A549 (cell line): ENCODE measurements around the gene TRAF3. TPM values are rescaled to one million over a fixed set of nuclear protein-coding genes. Genes with fewer than 3 reads are reported as not detected.

Experiments used
- ATAC-seq, 2 experiments: fragments of 200-7000 bp in 1 of 2; fragments of >200 bp in 1 of 2; cut with Nextera tagmentation in 1 of 2; cut with Tn5 transposase in 1 of 2; 3 replicates each; pipeline versions ENCODE4 v1.8.0 to v1.9.1; 2018 to 2020; ENCODE audit warnings: mild to moderate bottlenecking in 1 of 2, moderate library complexity in 1 of 2
- CTCF ChIA-PET: fragments of 300-600 bp; sonication (Branson Sonifier 250); formaldehyde crosslinking; extraction: SDS; loops from one replicate; lab custom pipeline; 2021; ENCODE audit warnings: antibody characterized with exemption, inconsistent platforms; lab: Yijun Ruan, JAX
- POLR2A ChIA-PET: fragments of 350-600 bp; formaldehyde crosslinking; extraction: SDS; loops from one replicate; lab custom pipeline; 2021; ENCODE audit warnings: antibody characterized with exemption, inconsistent platforms; lab: Yijun Ruan, JAX
- DNase-seq, 2 experiments: peaks; one replicate each; pipeline versions ENCODE4 v3.0.0 to v3.0.0-alpha.2; 2011 to 2016; ENCODE audit warnings: low read depth in 1 of 2, low spot score in 1 of 2
- FAIRE-seq: peaks from 2 replicates; lab custom pipeline; 2011; peaks lifted over from hg19 to GRCh38; lab: Jason Lieb, UNC
- H3K27ac ChIP-seq, 2 experiments: fragments of >200 bp; sonication (Bioruptor Twin); formaldehyde crosslinking; 3 replicates each; pipeline ENCODE4 v1.5.1; 2016 to 2017
- H3K4me1 ChIP-seq: fragments of >200 bp; sonication (Bioruptor Twin); formaldehyde crosslinking; 3 replicates; pipeline ENCODE4 v1.6.1; 2016
- H3K4me2 ChIP-seq: fragments of >200 bp; sonication (Bioruptor Twin); formaldehyde crosslinking; 3 replicates; pipeline ENCODE4 v1.6.1; 2016
- H3K4me3 ChIP-seq: fragments of >200 bp; sonication (Bioruptor Twin); formaldehyde crosslinking; 3 replicates; pipeline ENCODE4 v1.5.1; 2016
- H3K9me3 ChIP-seq: fragments of >200 bp; sonication (Bioruptor Twin); formaldehyde crosslinking; 3 replicates; pipeline ENCODE4 v1.6.1; 2016
- BCL3 ChIP-seq: fragments of >200 bp; sonication (Bioruptor Twin); formaldehyde crosslinking; IDR thresholded peaks from 3 replicates; pipeline ENCODE4 v1.6.1; 2016
- BHLHE40 ChIP-seq: IDR thresholded peaks from 2 replicates; pipeline ENCODE4 v1.6.1; 2012; ENCODE audit warnings: low read depth, low read length, inconsistent platforms
- CBX8 ChIP-seq: fragments of 200-600 bp; sonication (generic); IDR thresholded peaks from 2 replicates; pipeline ENCODE4 v1.6.1; 2016
- EHF ChIP-seq: fragments of 250-450 bp; sonication (Bioruptor Pico); IDR thresholded peaks from 2 replicates; pipeline ENCODE4 v1.5.0; 2020; ENCODE audit warnings: mild to moderate bottlenecking
- EP300 ChIP-seq, 2 experiments: fragments of >200 bp; sonication (Bioruptor Twin); formaldehyde crosslinking; IDR thresholded peaks; 2 replicates in 1 of 2; 3 replicates in 1 of 2; pipeline ENCODE4 v1.6.1; 2016 to 2017
- FOSL2 ChIP-seq, 2 experiments: fragments of 450-650 bp in 1 of 2; fragments of >200 bp in 1 of 2; sonication (Bioruptor Twin) in 1 of 2; formaldehyde crosslinking; IDR thresholded peaks; 2 replicates each; pipeline versions ENCODE4 v1.5.0 to v1.6.1; 2016 to 2020; ENCODE audit warnings: mild to moderate bottlenecking in 1 of 2, moderate library complexity in 1 of 2
- FOXS1 ChIP-seq: fragments of 250-450 bp; sonication (Bioruptor Pico); IDR thresholded peaks from 2 replicates; pipeline ENCODE4 v1.5.0; 2020; ENCODE audit warnings: mild to moderate bottlenecking, moderate library complexity
- GATA3 ChIP-seq: IDR thresholded peaks from 2 replicates; pipeline ENCODE4 v1.6.1; 2012; ENCODE audit warnings: borderline replicate concordance
- HDAC2 ChIP-seq: fragments of 200-600 bp; sonication (generic); IDR thresholded peaks from 2 replicates; pipeline ENCODE4 v1.6.1; 2016
- HOXA7 ChIP-seq: fragments of 250-450 bp; sonication (Bioruptor Pico); IDR thresholded peaks from 2 replicates; pipeline ENCODE4 v1.5.0; 2020; ENCODE audit warnings: mild to moderate bottlenecking, moderate library complexity
- HOXB13 ChIP-seq: fragments of 250-450 bp; sonication (Bioruptor Pico); IDR thresholded peaks from 2 replicates; pipeline ENCODE4 v1.5.0; 2020; ENCODE audit warnings: low read depth, mild to moderate bottlenecking, moderate library complexity
- HOXB5 ChIP-seq: fragments of 250-450 bp; sonication (Bioruptor Pico); IDR thresholded peaks from 2 replicates; pipeline ENCODE4 v1.5.0; 2020; ENCODE audit warnings: mild to moderate bottlenecking, moderate library complexity
- JUN ChIP-seq, 2 experiments: fragments of >200 bp; sonication (Bioruptor Twin); formaldehyde crosslinking; IDR thresholded peaks; 2 replicates in 1 of 2; 3 replicates in 1 of 2; pipeline ENCODE4 v1.6.1; 2016 to 2017
- JUNB ChIP-seq: fragments of >200 bp; sonication (Bioruptor Twin); formaldehyde crosslinking; IDR thresholded peaks from 2 replicates; pipeline ENCODE4 v1.6.1; 2016
- KDM5A ChIP-seq: fragments of 200-600 bp; sonication (generic); IDR thresholded peaks from 2 replicates; pipeline ENCODE4 v1.6.1; 2016; ENCODE audit warnings: antibody characterized with exemption, mild to moderate bottlenecking
- NPAS2 ChIP-seq: fragments of 250-450 bp; sonication (Bioruptor Pico); IDR thresholded peaks from 2 replicates; pipeline ENCODE4 v1.8.0; 2022; ENCODE audit warnings: mild to moderate bottlenecking, moderate library complexity, borderline replicate concordance
- REST ChIP-seq: fragments of 200-600 bp; sonication (generic); IDR thresholded peaks from 2 replicates; pipeline ENCODE4 v1.6.1; 2016; ENCODE audit warnings: antibody characterized with exemption, mild to moderate bottlenecking, moderate library complexity
- TFCP2L1 ChIP-seq: fragments of 250-450 bp; sonication (Bioruptor Pico); IDR thresholded peaks from 2 replicates; pipeline ENCODE4 v1.5.0; 2021; ENCODE audit warnings: mild to moderate bottlenecking
- USF2 ChIP-seq: fragments of 450-650 bp; IDR thresholded peaks from 2 replicates; pipeline ENCODE4 v1.6.1; 2014; ENCODE audit warnings: antibody characterized with exemption
- ZC3H11A ChIP-seq: fragments of 450-650 bp; IDR thresholded peaks from 2 replicates; pipeline ENCODE4 v1.6.1; 2014; ENCODE audit warnings: antibody characterized with exemption, mild to moderate bottlenecking
- ZNF302 ChIP-seq: fragments of 250-450 bp; sonication (Bioruptor Pico); IDR thresholded peaks from 2 replicates; pipeline ENCODE4 v1.9.0; 2021; ENCODE audit warnings: inconsistent platforms, mild to moderate bottlenecking, moderate library complexity
- WGBS: methylation state at CpG from one replicate; pipeline ENCODE4 v1.1.6; 2017; ENCODE audit errors: missing lambda C conversion rate; 5-methylcytosine and 5-hydroxymethylcytosine counted together
- polyA plus RNA-seq, 4 experiments: library from polyadenylated mRNA; depleted of rRNA in 3 of 4; stranded (reverse); fragments of >200 nt; fragmentation: RNase III in 1 of 4; extraction: RNeasy Plus Mini Kit Qiagen cat#74134 plus additional on column Dnase treatment in 1 of 4; gene quantifications; 2 replicates in 3 of 4; 3 replicates in 1 of 4; pipeline ENCODE4 v1.2.3, GENCODE V29; 2011 to 2017
- TF ChIP-seq, protein P1 (sequence below): fragments of 250-450 bp; sonication (Bioruptor Pico); IDR thresholded peaks from 2 replicates; pipeline ENCODE4 v1.5.0; 2021; ENCODE audit warnings: mild to moderate bottlenecking, moderate library complexity, borderline replicate concordance

Gene TRAF3
- polyA plus RNA-seq, 2 of the 4 experiments (the other 2 are of a cell fraction) = 20.2 to 25.5 TPM

DNA sequence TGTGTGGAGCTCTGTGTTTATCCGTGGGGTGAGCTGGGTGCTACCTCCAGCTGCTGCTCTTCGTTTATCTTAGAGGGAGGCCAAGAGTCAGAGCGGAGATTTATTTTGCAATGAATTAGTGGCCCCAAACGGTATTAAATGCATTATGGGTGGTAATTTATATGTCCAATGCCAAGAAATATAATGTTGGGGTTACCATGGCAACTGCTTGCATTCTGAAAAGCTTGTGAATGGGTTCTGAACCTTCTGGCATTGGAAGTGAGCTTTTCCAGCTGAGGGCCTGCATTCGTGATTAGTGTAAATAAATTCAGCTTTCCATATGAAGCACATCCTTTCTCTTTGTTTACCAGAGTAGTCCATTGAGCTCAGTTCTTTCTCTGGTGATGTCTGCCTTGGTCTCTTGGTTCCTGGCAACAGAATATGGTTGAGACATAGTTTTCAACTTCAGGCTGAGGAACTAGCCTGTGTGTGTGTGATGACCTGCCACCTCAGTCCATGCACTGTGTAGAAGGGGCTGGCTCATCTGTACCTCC is 51.8 kb downstream of the TRAF3 start:
- 73% methylated on average over 5 of the region's 5 CpGs for WGBS
- no peak for DNase-seq
- Histone ChIP-seq H3K4me2 (no peak overlapping the region), H3K4me1 (peaks cover 11% of the 10 kb centered on the region; the same call in 2 of the 3 replicates), H3K4me3 (no peak overlapping the region), H3K9me3 (no peaks in the 10 kb centered on the region), H3K27ac (no peak overlapping the region)
- CTCF ChIA-PET = interaction anchor here (0.6 kb wide), 1 partner anchor 249 kb away, joined by 3 read pairs; no protein-coding TSS in a partner anchor
- no peak for FAIRE-seq
- no peak for ATAC-seq
- no peak for TF ChIP-seq FOSL2 (IDR thresholded peaks at IDR 0.05)
- TF ChIP-seq FOSL2 (CRISPR knock-in tag; IDR thresholded peaks at IDR 0.05) = no peak
- no peak for TF ChIP-seq TFCP2L1 (CRISPR knock-in tag)
- TF ChIP-seq JUNB = no peak
- no peak for TF ChIP-seq USF2
- TF ChIP-seq BHLHE40 = no peak
- TF ChIP-seq EP300 (IDR thresholded peaks at IDR 0.05) = no peak
- TF ChIP-seq HOXA7 (CRISPR knock-in tag) = no peak
- TF ChIP-seq NPAS2 = no peak
- TF ChIP-seq ZNF302 (CRISPR knock-in tag) = no peak
- POLR2A ChIA-PET = no interaction called here

DNA sequence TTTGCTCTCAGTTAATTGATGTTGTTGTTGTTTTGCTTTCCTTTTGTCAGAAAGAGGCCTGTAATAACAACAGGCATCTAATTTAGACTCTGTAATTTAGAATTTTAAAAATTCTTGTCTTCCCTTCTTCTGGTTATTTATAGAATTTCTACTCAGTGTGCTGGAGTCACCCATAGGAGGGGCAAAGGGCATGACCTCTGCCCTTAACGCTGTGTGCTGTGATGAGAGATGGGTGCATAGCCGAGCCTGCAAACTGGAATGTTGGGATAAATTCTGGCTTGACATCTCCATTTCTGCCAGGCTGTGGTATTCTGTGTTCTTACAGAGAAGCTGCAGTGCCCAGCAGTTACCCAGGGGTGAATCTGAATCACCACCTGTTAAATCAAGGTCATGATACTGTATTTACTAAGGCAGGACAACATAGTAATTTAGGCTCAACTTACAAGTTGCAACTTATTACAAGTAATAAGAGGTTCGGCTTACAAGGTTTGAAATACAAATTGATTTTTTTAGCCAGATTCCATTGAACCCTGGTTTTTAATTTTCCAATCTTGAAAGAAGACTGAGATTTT is 53.3 kb downstream of the TRAF3 start:
- ChIA-PET POLR2A (no interaction called here), CTCF (no interaction called here)
- H3K4me3 ChIP-seq = no peak overlapping the region
- no peaks in the 10 kb centered on the region for H3K4me1 ChIP-seq
- FAIRE-seq (no peak), DNase-seq (no peak)
- H3K9me3 ChIP-seq = no peaks in the 10 kb centered on the region
- H3K4me2 ChIP-seq = no peak overlapping the region
- no peak for TF ChIP-seq FOSL2 (IDR thresholded peaks at IDR 0.05)
- TF ChIP-seq FOSL2 (CRISPR knock-in tag; IDR thresholded peaks at IDR 0.05) = no peak
- TF ChIP-seq GATA3 = no peak
- TF ChIP-seq ZC3H11A = no peak
- no peak for TF ChIP-seq HOXB5
- TF ChIP-seq EHF (CRISPR knock-in tag) = no peak
- no peak for TF ChIP-seq KDM5A
- no peak for TF ChIP-seq NPAS2
- TF ChIP-seq CBX8 = no peak
- TF ChIP-seq JUN (IDR thresholded peaks at IDR 0.05) = no peak
- no peak for TF ChIP-seq BCL3
- no peak for TF ChIP-seq HDAC2
- TF ChIP-seq JUNB = no peak
- TF ChIP-seq FOXS1 = no peak
- TF ChIP-seq, protein P1, sequence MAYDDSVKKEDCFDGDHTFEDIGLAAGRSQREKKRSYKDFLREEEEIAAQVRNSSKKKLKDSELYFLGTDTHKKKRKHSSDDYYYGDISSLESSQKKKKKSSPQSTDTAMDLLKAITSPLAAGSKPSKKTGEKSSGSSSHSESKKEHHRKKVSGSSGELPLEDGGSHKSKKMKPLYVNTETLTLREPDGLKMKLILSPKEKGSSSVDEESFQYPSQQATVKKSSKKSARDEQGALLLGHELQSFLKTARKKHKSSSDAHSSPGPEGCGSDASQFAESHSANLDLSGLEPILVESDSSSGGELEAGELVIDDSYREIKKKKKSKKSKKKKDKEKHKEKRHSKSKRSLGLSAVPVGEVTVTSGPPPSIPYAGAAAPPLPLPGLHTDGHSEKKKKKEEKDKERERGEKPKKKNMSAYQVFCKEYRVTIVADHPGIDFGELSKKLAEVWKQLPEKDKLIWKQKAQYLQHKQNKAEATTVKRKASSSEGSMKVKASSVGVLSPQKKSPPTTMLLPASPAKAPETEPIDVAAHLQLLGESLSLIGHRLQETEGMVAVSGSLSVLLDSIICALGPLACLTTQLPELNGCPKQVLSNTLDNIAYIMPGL = no peak
- TF ChIP-seq TFCP2L1 (CRISPR knock-in tag) = no peak
- no peak for TF ChIP-seq HOXB13
- TF ChIP-seq REST = no peak
- TF ChIP-seq, all 56 proteins: peak for 0
- 87% methylated on average over 3 of the region's 3 CpGs for WGBS
- no peak overlapping the region for H3K27ac ChIP-seq
- no peak for ATAC-seq
